SK-N-SH treated with all-trans-retinoic acid at 6 μM for 48 hours (cell line): ENCODE results near the gene SLC35F3.

ENCODE experiments used
- ATAC-seq: fragments of 200-7000 bp; cut with Tn5 transposase; 3 replicates; pipeline ENCODE4 v1.9.1; 2020; ENCODE audit warnings: mild to moderate bottlenecking, moderate library complexity
- ARNTL ChIP-seq: fragments of 450-650 bp; formaldehyde crosslinking; IDR thresholded peaks from 2 replicates; pipeline ENCODE4 v1.5.0; 2020; ENCODE audit warnings: low read depth, mild to moderate bottlenecking, moderate library complexity, borderline replicate concordance
- BACH2 ChIP-seq: fragments of 250-450 bp; sonication (Bioruptor Pico); IDR thresholded peaks from 2 replicates; pipeline ENCODE4 v1.9.0; 2021; ENCODE audit warnings: mild to moderate bottlenecking, borderline replicate concordance
- CREB5 ChIP-seq: fragments of 250-450 bp; sonication (Bioruptor Pico); IDR thresholded peaks from 2 replicates; pipeline ENCODE4 v1.5.1; 2020; ENCODE audit warnings: low read depth, mild to moderate bottlenecking, moderate library complexity
- CSRNP3 ChIP-seq: fragments of 250-450 bp; sonication (Bioruptor Pico); IDR thresholded peaks from 2 replicates; pipeline ENCODE4 v1.5.1; 2021; ENCODE audit warnings: mild to moderate bottlenecking, moderate library complexity
- ESRRG ChIP-seq: fragments of 250-450 bp; sonication (Bioruptor Pico); IDR thresholded peaks from 2 replicates; pipeline ENCODE4 v1.6.1; 2021; ENCODE audit warnings: mild to moderate bottlenecking
- GLIS3 ChIP-seq: fragments of 250-450 bp; sonication (Bioruptor Pico); IDR thresholded peaks from 2 replicates; pipeline ENCODE4 v1.5.0; 2020; ENCODE audit warnings: mild to moderate bottlenecking, moderate library complexity
- ISL1 ChIP-seq: fragments of 250-450 bp; sonication (Bioruptor Pico); IDR thresholded peaks from 2 replicates; pipeline ENCODE4 v2.1.2; 2022; ENCODE audit warnings: mild to moderate bottlenecking, moderate library complexity
- OSR1 ChIP-seq: fragments of 250-450 bp; sonication (Bioruptor Pico); IDR thresholded peaks from 2 replicates; pipeline ENCODE4 v1.8.0; 2022; ENCODE audit warnings: moderate library complexity, mild to moderate bottlenecking, inconsistent platforms
- PATZ1 ChIP-seq: fragments of 250-450 bp; sonication (Bioruptor Pico); IDR thresholded peaks from 2 replicates; pipeline ENCODE4 v1.8.0; 2020; ENCODE audit warnings: mild to moderate bottlenecking, moderate library complexity, borderline replicate concordance
- POU6F1 ChIP-seq: fragments of 250-450 bp; sonication (Bioruptor Pico); IDR thresholded peaks from 2 replicates; pipeline ENCODE4 v1.8.0; 2021; ENCODE audit warnings: low read depth, mild to moderate bottlenecking, moderate library complexity, borderline replicate concordance
- PPARA ChIP-seq: fragments of 250-450 bp; sonication (Bioruptor Pico); IDR thresholded peaks from 2 replicates; pipeline ENCODE4 v1.5.0; 2020; ENCODE audit warnings: mild to moderate bottlenecking, borderline replicate concordance
- RARB ChIP-seq: fragments of 250-450 bp; sonication (Bioruptor Pico); IDR thresholded peaks from 2 replicates; pipeline ENCODE4 v1.8.0; 2021; ENCODE audit warnings: mild to moderate bottlenecking, moderate library complexity
- SNAI2 ChIP-seq: fragments of 250-450 bp; sonication (Bioruptor Pico); IDR thresholded peaks from 2 replicates; pipeline ENCODE4 v1.5.0; 2020; ENCODE audit warnings: mild to moderate bottlenecking, moderate library complexity
- TCF4 ChIP-seq: fragments of 250-450 bp; sonication (Bioruptor Pico); IDR thresholded peaks from 2 replicates; pipeline ENCODE4 v1.8.0; 2021; ENCODE audit warnings: mild to moderate bottlenecking, moderate library complexity, borderline replicate concordance
- TOX ChIP-seq: fragments of 250-450 bp; sonication (Bioruptor Pico); IDR thresholded peaks from 2 replicates; pipeline ENCODE4 v1.8.0; 2021; ENCODE audit warnings: mild to moderate bottlenecking, moderate library complexity, borderline replicate concordance
- TSHZ2 ChIP-seq: fragments of 250-450 bp; sonication (Bioruptor Pico); IDR thresholded peaks from 2 replicates; pipeline ENCODE4 v1.5.0; 2020; ENCODE audit warnings: mild to moderate bottlenecking, moderate library complexity
- ZC3H10 ChIP-seq: fragments of 250-450 bp; sonication (Bioruptor Pico); IDR thresholded peaks from 2 replicates; pipeline ENCODE4 v1.5.1; 2021; ENCODE audit warnings: mild to moderate bottlenecking, moderate library complexity
- ZFP3 ChIP-seq: fragments of 250-450 bp; sonication (Bioruptor Pico); IDR thresholded peaks from 2 replicates; pipeline ENCODE4 v1.5.0; 2020; ENCODE audit warnings: mild to moderate bottlenecking, moderate library complexity
- ZNF565 ChIP-seq: fragments of 450-650 bp; formaldehyde crosslinking; conservative IDR thresholded peaks from 2 replicates; pipeline ENCODE4 v1.5.0; 2020; ENCODE audit warnings: low read depth, mild to moderate bottlenecking, moderate library complexity
- ZNF70 ChIP-seq: fragments of 450-650 bp; formaldehyde crosslinking; IDR thresholded peaks from 2 replicates; pipeline ENCODE4 v1.5.0; 2020; ENCODE audit warnings: mild to moderate bottlenecking, moderate library complexity
- ZNF8 ChIP-seq: fragments of 450-650 bp; formaldehyde crosslinking; IDR thresholded peaks from 2 replicates; pipeline ENCODE4 v1.5.0; 2020; ENCODE audit warnings: mild to moderate bottlenecking, moderate library complexity

The SLC35F3 gene

GRCh38 chr1:234001817-234002216 lies 97.3 kb downstream of the SLC35F3 start:
- ATAC-seq = no peak
- no peak for TF ChIP-seq POU6F1
- no peak for TF ChIP-seq ZNF565
- no peak for TF ChIP-seq ZC3H10 (CRISPR knock-in tag)
- TF ChIP-seq ISL1 (CRISPR knock-in tag) = no peak
- no peak for TF ChIP-seq CSRNP3 (CRISPR knock-in tag)
- no peak for TF ChIP-seq ZNF8 (CRISPR knock-in tag)
- no peak for TF ChIP-seq ESRRG (CRISPR knock-in tag)
- no peak for TF ChIP-seq TSHZ2 (CRISPR knock-in tag)
- TF ChIP-seq TOX (CRISPR knock-in tag) = no peak

GRCh38 chr1:234004591-234004990 lies 100.1 kb downstream of the SLC35F3 start:
- no peak for ATAC-seq
- no peak for TF ChIP-seq ZNF70 (CRISPR knock-in tag)
- no peak for TF ChIP-seq ZNF565
- no peak for TF ChIP-seq CREB5 (CRISPR knock-in tag)
- no peak for TF ChIP-seq CSRNP3 (CRISPR knock-in tag)
- TF ChIP-seq SNAI2 (CRISPR knock-in tag) = no peak
- no peak for TF ChIP-seq OSR1 (CRISPR knock-in tag)

GRCh38 chr1:234007684-234008083 lies 103.2 kb downstream of the SLC35F3 start:
- TF ChIP-seq PPARA (CRISPR knock-in tag) = no peak
- TF ChIP-seq SNAI2 (CRISPR knock-in tag) = no peak
- no peak for TF ChIP-seq ZNF565
- TF ChIP-seq ZNF8 (CRISPR knock-in tag) = no peak
- TF ChIP-seq ESRRG (CRISPR knock-in tag) = no peak
- TF ChIP-seq ARNTL (CRISPR knock-in tag) = no peak
- no peak for TF ChIP-seq ZFP3
- no peak for TF ChIP-seq BACH2 (CRISPR knock-in tag)
- no peak for TF ChIP-seq GLIS3
- TF ChIP-seq CREB5 (CRISPR knock-in tag) = no peak
- no peak for TF ChIP-seq TOX (CRISPR knock-in tag)
- TF ChIP-seq TCF4 (CRISPR knock-in tag) = no peak
- TF ChIP-seq CSRNP3 (CRISPR knock-in tag) = no peak
- TF ChIP-seq PATZ1 (CRISPR knock-in tag) = no peak
- TF ChIP-seq ZNF70 (CRISPR knock-in tag) = no peak
- TF ChIP-seq ISL1 (CRISPR knock-in tag) = no peak
- no peak for TF ChIP-seq RARB (CRISPR knock-in tag)
- ATAC-seq = no peak
